NT2/D1 (cell line): ENCODE data around the gene NUMA1.

Experiments
- DNase-seq: peaks from one replicate; pipeline ENCODE4 v3.0.0-alpha.2; 2011; ENCODE audit warnings: low read depth, low spot score
- H3K27me3 ChIP-seq: 2 replicates; pipeline ENCODE4 v1.6.0; 2011; ENCODE audit warnings: mild to moderate bottlenecking; ENCODE audit not compliant: insufficient read length, insufficient read depth
- H3K36me3 ChIP-seq: 2 replicates; pipeline ENCODE4 v1.6.1; 2011; ENCODE audit warnings: mild to moderate bottlenecking, low read length, mixed read lengths; ENCODE audit not compliant: insufficient read depth, insufficient read length
- H3K4me1 ChIP-seq: 2 replicates; pipeline ENCODE4 v1.5.1; 2011; ENCODE audit not compliant: insufficient read depth, insufficient read length
- H3K4me3 ChIP-seq: 2 replicates; pipeline ENCODE4 v1.5.1; 2011; ENCODE audit warnings: low read depth; ENCODE audit not compliant: insufficient read length
- H3K9ac ChIP-seq: 2 replicates; pipeline ENCODE4 v1.6.0; 2011; ENCODE audit warnings: low read depth; ENCODE audit not compliant: insufficient read length
- H3K9me3 ChIP-seq: 2 replicates; pipeline ENCODE4 v1.5.1; 2011; ENCODE audit warnings: mild to moderate bottlenecking, low read length; ENCODE audit not compliant: insufficient read depth
- SUZ12 ChIP-seq: IDR thresholded peaks from 2 replicates; pipeline ENCODE4 v1.6.1; 2011; ENCODE audit not compliant: insufficient read length, insufficient read depth; ENCODE audit errors: extremely low read depth
- YY1 ChIP-seq: IDR thresholded peaks from 2 replicates; pipeline ENCODE4 v1.6.1; 2011; ENCODE audit not compliant: insufficient read length, insufficient read depth
- ZNF274 ChIP-seq: IDR thresholded peaks from 2 replicates; pipeline ENCODE4 v1.6.1; 2011; ENCODE audit warnings: mild to moderate bottlenecking, low read depth, low read length

Gene NUMA1

GRCh38 chr11:72007587-72007986 lies 72.8 kb downstream of the NUMA1 start:
- H3K4me1 ChIP-seq, result no peaks in the 10 kb centered on the region
- no peaks in the 10 kb centered on the region for H3K9me3 ChIP-seq
- DNase-seq, result no peak
- H3K9ac ChIP-seq, result no peak overlapping the region
- no peaks in the 10 kb centered on the region for H3K27me3 ChIP-seq
- TF ChIP-seq ZNF274 (no peak), YY1 (no peak), SUZ12 (no peak)
- peaks cover 96% of the 10 kb centered on the region for H3K36me3 ChIP-seq
- no peak overlapping the region for H3K4me3 ChIP-seq

DNA sequence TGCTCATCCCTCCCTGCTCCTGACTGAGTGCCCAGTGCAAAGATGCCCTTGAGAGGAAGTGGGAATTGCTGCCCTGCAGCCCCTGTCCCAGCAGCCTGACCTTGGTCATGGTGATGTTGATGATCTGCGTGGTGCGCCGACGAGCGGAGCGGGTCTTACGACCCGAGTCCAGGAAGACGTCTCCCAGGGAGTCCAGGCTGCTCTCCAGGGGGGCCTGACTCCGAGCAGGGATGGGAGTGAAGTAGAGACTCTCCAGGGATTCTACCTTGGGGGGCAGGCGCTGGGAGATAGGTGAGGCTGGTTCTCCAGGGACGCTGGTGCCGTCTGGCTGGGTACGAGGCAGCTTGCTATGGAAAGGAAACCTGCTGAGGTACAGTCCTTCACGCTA lies 73.3 kb downstream of the NUMA1 start:
- TF ChIP-seq SUZ12 (no peak), ZNF274 (no peak), YY1 (no peak)
- no peaks in the 10 kb centered on the region for H3K9me3 ChIP-seq
- H3K4me3 ChIP-seq, result no peak overlapping the region
- H3K36me3 ChIP-seq, result peaks cover 95% of the 10 kb centered on the region
- H3K9ac ChIP-seq, result no peak overlapping the region
- H3K4me1 ChIP-seq, result no peaks in the 10 kb centered on the region
- DNase-seq, result no peak
- H3K27me3 ChIP-seq, result no peaks in the 10 kb centered on the region

DNA sequence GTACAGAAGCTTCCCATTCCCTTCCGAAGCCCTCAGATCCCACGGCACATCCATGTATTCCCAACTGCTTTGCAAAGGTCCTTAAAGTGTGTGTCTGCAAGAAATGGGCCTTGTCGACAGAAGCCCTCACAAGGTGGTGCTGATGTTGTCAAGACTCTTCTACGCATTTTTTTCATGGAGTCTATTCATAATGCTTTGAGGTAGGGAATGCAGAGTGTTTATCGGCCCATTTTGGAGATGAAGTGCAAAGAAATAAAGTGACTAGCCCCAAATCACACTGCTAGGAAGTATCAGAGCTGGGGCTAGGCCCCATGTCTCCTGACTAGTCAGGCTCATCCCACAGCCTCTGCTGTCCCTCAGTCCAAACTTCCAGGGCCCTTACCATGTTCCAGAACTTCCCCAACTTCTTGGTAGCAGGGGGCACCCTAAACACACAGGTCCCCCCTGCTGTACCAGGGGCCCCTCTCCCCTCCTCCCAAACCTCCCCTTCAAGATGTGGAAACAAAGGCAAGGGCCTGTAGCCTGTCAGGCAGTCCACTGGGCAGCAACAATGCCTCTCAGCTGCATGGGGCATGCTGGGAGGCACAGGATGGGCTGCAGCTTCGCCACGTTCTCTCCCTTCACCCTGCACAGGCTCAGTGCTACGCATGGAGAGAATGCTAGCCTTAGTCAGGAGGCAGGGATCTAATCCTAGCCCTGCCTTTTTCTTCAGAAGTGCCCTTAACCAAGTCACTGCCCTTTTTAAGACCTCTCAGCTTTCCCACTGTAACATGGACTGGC lies 73.8 kb downstream of the NUMA1 start:
- Histone ChIP-seq H3K4me3 (no peak overlapping the region), H3K27me3 (no peaks in the 10 kb centered on the region), H3K9ac (no peak overlapping the region), H3K9me3 (no peaks in the 10 kb centered on the region), H3K4me1 (no peaks in the 10 kb centered on the region), H3K36me3 (peaks cover 95% of the 10 kb centered on the region)
- no peak for DNase-seq
- TF ChIP-seq YY1 (no peak), ZNF274 (no peak), SUZ12 (no peak)

DNA sequence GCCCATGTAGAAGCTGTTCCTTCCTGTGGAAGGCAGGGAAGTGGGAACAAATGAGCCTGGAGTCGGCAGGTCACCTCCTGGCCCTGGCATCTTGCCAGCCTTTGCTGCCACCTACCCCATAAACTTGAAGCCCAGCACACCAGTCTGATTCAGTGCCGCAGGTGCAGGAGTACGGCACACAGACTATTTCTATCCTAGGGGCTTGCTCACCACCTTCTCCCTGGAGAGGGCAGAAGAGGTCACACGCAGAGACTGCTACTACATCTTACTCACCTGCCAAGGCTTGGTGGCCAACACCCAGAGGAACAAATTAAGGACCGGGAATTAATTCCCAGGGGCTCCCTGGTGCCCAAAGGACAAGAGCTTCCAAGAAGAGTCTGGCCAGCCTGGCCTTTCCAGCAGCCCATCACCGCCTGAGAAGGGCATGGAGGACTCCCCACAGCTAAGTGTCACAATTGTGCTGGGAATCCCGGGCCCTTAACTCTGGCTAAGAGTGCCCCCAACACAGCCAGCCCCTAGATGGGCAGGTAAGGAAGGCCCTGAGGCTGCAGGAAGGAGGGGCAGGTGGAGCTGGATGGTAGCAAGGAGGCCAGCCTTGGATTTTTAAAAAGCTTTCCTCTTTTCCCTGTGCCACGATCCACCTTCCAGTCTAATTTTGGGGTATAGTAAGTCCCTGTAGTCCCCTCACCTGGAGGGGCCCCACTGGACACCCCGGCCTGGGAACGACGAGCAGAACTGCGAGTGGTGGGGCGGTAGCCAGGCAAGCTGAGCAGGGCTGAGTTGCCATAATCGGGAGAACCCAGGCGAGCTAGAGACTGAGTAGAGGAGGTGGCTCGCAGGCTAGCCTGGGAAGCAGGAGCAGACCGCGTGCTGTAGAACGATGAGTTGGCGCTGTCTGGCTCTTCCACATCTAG lies 74.7 kb downstream of the NUMA1 start:
- no peak for DNase-seq
- Histone ChIP-seq H3K9ac (no peak overlapping the region), H3K4me3 (no peak overlapping the region), H3K4me1 (no peaks in the 10 kb centered on the region), H3K27me3 (no peaks in the 10 kb centered on the region), H3K9me3 (no peaks in the 10 kb centered on the region), H3K36me3 (peaks cover 95% of the 10 kb centered on the region)
- no peak for TF ChIP-seq YY1
- no peak for TF ChIP-seq SUZ12
- TF ChIP-seq ZNF274, result no peak

DNA sequence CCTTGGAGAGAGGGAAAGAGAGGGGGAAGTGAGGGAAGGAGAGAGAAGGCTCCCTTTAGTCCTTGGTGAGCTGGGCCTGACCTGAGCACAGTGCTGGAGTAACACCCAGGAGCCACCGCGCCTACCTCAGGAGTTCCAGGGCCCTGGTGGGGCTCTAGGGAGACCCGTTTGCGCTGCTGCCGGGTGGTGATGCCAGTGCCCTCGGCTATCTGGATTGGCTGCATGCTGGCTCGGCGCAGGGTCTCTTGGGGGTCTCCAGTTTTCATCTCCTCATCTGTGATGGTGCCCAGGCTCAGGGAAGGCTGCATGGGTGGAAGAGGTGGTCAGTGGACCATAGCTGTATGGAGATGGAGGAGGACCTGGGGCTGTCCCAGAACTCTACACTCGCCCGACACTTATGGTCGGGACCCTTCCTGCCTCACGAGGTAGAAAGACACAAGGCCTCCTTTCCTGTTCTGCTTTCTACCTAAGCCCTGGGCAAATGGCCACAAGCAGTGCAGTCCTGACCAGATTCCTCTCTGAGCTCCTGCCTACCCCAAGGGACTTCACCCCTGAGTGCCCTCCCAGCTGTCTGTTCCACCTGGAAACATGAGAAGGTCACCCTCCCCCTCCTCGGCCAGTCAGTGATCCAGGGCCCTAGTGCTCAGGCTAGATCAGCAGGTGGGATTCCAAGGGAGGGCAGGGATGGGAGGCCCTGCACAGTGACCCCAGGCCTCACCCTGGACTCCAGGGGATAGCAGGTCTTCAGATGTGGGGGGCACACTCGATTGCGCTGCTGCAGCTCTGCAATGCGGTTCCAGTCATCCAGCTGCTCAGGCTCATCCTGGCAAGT lies 75.6 kb downstream of the NUMA1 start:
- Histone ChIP-seq H3K36me3 (peaks cover 95% of the 10 kb centered on the region), H3K27me3 (no peaks in the 10 kb centered on the region), H3K9me3 (no peaks in the 10 kb centered on the region), H3K4me3 (no peak overlapping the region), H3K9ac (no peak overlapping the region), H3K4me1 (no peaks in the 10 kb centered on the region)
- no peak for TF ChIP-seq ZNF274
- no peak for TF ChIP-seq SUZ12
- no peak for TF ChIP-seq YY1
- DNase-seq, result no peak

- Histone ChIP-seq H3K4me1 (no peaks in the 10 kb centered on the region), H3K4me3 (no peak overlapping the region), H3K36me3 (peaks cover 98% of the 10 kb centered on the region), H3K9ac (no peak overlapping the region), H3K27me3 (no peaks in the 10 kb centered on the region), H3K9me3 (no peaks in the 10 kb centered on the region)
- DNase-seq, result no peak
- TF ChIP-seq ZNF274, result no peak
- TF ChIP-seq YY1, result no peak
- TF ChIP-seq SUZ12, result no peak
Measured at GRCh38 chr11:72003776-72004171, 76.6 kb downstream of the NUMA1 start.
